Smooth muscle cell (in vitro differentiated cells): ENCODE results near the gene CCDC178. TPM values are rescaled to one million over a fixed set of nuclear protein-coding genes. Genes with fewer than 3 reads are reported as not detected.

Source experiments
- DNase-seq: peaks from one replicate; lab custom pipeline; 2025; ENCODE audit not compliant: unreplicated experiment; lab: John Stamatoyannopoulos, UW
- H2AFZ ChIP-seq: fragments of 200-600 bp; sonication (generic); 2 replicates; pipeline ENCODE4 v1.6.0; 2016; ENCODE audit warnings: antibody characterized with exemption, low read depth, mild to moderate bottlenecking
- H3F3A ChIP-seq: fragments of 200-600 bp; sonication (generic); 2 replicates; pipeline ENCODE4 v1.6.0; 2017; ENCODE audit warnings: antibody characterized with exemption, low read depth
- H3K27ac ChIP-seq: fragments of 200-600 bp; sonication (generic); 2 replicates; pipeline ENCODE4 v1.5.1; 2016; ENCODE audit warnings: low read depth, mild to moderate bottlenecking
- H3K27me3 ChIP-seq: fragments of 200-600 bp; sonication (generic); 2 replicates; pipeline ENCODE4 v1.6.1; 2016; ENCODE audit warnings: low read depth, mild to moderate bottlenecking
- H3K36me3 ChIP-seq: fragments of 200-600 bp; sonication (generic); 2 replicates; pipeline ENCODE4 v1.5.1; 2016; ENCODE audit warnings: low read depth
- H3K4me1 ChIP-seq: fragments of 200-600 bp; sonication (generic); 2 replicates; pipeline ENCODE4 v1.5.1; 2016; ENCODE audit warnings: low read depth
- H3K4me2 ChIP-seq: fragments of 200-600 bp; sonication (generic); 2 replicates; pipeline ENCODE4 v1.6.0; 2016; ENCODE audit warnings: mild to moderate bottlenecking
- H3K4me3 ChIP-seq: fragments of 200-600 bp; sonication (generic); 2 replicates; pipeline ENCODE4 v1.5.1; 2016; ENCODE audit warnings: mild to moderate bottlenecking
- H3K79me2 ChIP-seq: fragments of 200-600 bp; sonication (generic); 2 replicates; pipeline ENCODE4 v1.6.0; 2016; ENCODE audit warnings: low read depth, mild to moderate bottlenecking
- H3K9ac ChIP-seq: fragments of 200-600 bp; sonication (generic); 2 replicates; pipeline ENCODE4 v1.6.0; 2016; ENCODE audit warnings: low read depth
- H3K9me3 ChIP-seq: fragments of 200-600 bp; sonication (generic); replicated peaks from 2 replicates; pipeline ENCODE4 v1.5.1; 2016; ENCODE audit warnings: low read depth
- H4K20me1 ChIP-seq: fragments of 200-600 bp; sonication (generic); 2 replicates; pipeline ENCODE4 v1.6.0; 2016; ENCODE audit warnings: low read depth
- WGBS: methylation state at CpG from one replicate; pipeline ENCODE4 v1.1.7; 2016; ENCODE audit warnings: low lambda C conversion rate; 5-methylcytosine and 5-hydroxymethylcytosine counted together
- polyA plus RNA-seq: library from polyadenylated mRNA; unstranded; fragments of >200 nt; fragmentation: Nextera tagmentation; extraction: Ambion mirVana; gene quantifications from 2 replicates; pipeline ENCODE4 v1.2.1, GENCODE V29; 2016
- total RNA-seq: library from RNA; depleted of rRNA; stranded (reverse); fragments of >200 nt; gene quantifications from 2 replicates; pipeline ENCODE4 v1.2.3, GENCODE V29; 2014
- TF ChIP-seq, protein P1 (sequence below): fragments of 200-600 bp; sonication (generic); IDR thresholded peaks from 2 replicates; pipeline ENCODE4 v1.5.1; 2017; ENCODE audit warnings: borderline replicate concordance, mild to moderate bottlenecking, antibody characterized with exemption; ENCODE audit not compliant: insufficient read depth, poor library complexity, severe bottlenecking

Gene CCDC178
- total and polyA plus RNA-seq, 2 experiments from 2014 or later = not detected

DNA sequence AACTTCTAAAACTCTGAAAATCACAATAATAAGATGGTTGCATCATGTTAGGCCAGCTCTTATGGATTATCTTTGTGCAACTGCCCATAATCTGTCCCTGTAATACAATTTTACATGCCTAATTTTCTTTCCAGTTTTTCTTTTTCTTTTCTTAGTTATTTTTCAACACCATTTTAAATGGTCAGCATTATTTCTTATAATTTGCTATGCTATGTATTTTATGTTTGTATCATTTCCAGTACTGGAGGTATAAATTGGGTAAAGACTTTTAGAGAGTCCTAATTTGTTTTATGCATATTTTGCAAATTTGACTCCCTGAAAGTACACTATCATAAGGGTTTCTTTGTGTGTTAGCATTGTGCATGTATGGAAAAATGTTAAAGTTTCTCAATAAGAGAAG lies 333.0 kb downstream of the CCDC178 start:
- no peak for DNase-seq
- H3K79me2 ChIP-seq = no peaks in the 10 kb centered on the region
- no peak overlapping the region for H3K9ac ChIP-seq
- H4K20me1 ChIP-seq = no peaks in the 10 kb centered on the region
- H3K4me2 ChIP-seq = no peak overlapping the region
- H3F3A ChIP-seq = no peaks in the 10 kb centered on the region
- no peak overlapping the region for H3K27ac ChIP-seq
- no peaks in the 10 kb centered on the region for H3K4me1 ChIP-seq
- no peak overlapping the region for H3K4me3 ChIP-seq
- no peaks in the 10 kb centered on the region for H3K27me3 ChIP-seq
- H2AFZ ChIP-seq = no peak overlapping the region
- TF ChIP-seq, protein P1, sequence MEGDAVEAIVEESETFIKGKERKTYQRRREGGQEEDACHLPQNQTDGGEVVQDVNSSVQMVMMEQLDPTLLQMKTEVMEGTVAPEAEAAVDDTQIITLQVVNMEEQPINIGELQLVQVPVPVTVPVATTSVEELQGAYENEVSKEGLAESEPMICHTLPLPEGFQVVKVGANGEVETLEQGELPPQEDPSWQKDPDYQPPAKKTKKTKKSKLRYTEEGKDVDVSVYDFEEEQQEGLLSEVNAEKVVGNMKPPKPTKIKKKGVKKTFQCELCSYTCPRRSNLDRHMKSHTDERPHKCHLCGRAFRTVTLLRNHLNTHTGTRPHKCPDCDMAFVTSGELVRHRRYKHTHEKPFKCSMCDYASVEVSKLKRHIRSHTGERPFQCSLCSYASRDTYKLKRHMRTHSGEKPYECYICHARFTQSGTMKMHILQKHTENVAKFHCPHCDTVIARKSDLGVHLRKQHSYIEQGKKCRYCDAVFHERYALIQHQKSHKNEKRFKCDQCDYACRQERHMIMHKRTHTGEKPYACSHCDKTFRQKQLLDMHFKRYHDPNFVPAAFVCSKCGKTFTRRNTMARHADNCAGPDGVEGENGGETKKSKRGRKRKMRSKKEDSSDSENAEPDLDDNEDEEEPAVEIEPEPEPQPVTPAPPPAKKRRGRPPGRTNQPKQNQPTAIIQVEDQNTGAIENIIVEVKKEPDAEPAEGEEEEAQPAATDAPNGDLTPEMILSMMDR = no peak
- no peaks in the 10 kb centered on the region for H3K36me3 ChIP-seq
- no peaks in the 10 kb centered on the region for H3K9me3 ChIP-seq

DNA sequence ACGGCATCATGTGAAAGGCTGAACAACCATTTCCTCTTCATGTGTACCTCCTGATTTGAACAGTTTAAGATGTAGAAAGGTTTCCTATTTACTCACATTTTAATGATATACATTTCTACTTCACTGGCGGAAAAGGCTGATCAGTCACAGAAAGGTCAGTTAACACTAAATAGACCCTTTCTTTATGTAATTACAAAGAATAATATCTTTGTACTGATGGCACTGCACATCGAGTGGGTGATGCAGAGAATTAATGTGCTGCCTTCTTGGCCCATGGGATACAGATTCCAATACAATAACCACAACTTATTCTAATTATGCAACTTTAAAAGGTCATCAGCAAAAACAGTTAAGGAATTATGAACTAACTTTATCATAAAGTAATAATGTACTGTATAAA lies 339.2 kb downstream of the CCDC178 start:
- H3K4me1 ChIP-seq = no peaks in the 10 kb centered on the region
- H3K27ac ChIP-seq = no peak overlapping the region
- H3K79me2 ChIP-seq = no peaks in the 10 kb centered on the region
- H3K9ac ChIP-seq = no peak overlapping the region
- H3F3A ChIP-seq = no peaks in the 10 kb centered on the region
- H4K20me1 ChIP-seq = no peaks in the 10 kb centered on the region
- TF ChIP-seq, protein P1 = no peak
- H3K27me3 ChIP-seq = no peaks in the 10 kb centered on the region
- H3K36me3 ChIP-seq = no peaks in the 10 kb centered on the region
- no peak overlapping the region for H3K4me2 ChIP-seq
- H2AFZ ChIP-seq = no peak overlapping the region
- no peak for DNase-seq
- H3K9me3 ChIP-seq = no peaks in the 10 kb centered on the region
- WGBS = 90% methylated on average over 3 of the region's 3 CpGs
- H3K4me3 ChIP-seq = no peak overlapping the region

DNA sequence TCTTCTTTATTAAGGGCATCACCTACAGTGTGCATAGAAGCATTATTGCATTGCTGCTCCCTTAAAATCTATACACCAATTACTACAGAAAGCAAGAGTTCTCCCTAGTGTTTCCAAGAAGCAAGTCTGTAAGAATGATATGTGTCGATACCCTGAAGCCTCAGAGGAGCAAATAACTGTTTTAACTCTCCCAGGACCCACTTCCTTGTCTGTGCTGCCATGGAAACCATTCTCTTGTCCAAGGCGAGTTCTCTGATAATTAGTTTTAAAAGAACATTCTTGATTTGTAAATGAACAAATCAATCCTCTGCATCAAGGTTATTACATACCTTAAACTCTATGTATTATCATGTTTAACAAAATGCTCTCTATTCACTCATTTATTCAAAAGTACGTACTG lies 340.9 kb downstream of the CCDC178 start:
- WGBS = 84% methylated on average over 3 of the region's 3 CpGs
- H4K20me1 ChIP-seq = no peaks in the 10 kb centered on the region
- no peak for DNase-seq
- H3K27me3 ChIP-seq = no peaks in the 10 kb centered on the region
- H3F3A ChIP-seq = no peaks in the 10 kb centered on the region
- TF ChIP-seq, protein P1 = no peak
- no peaks in the 10 kb centered on the region for H3K4me1 ChIP-seq
- H3K4me2 ChIP-seq = no peak overlapping the region
- H3K4me3 ChIP-seq = no peak overlapping the region
- H3K27ac ChIP-seq = no peak overlapping the region
- H3K9ac ChIP-seq = no peak overlapping the region
- no peak overlapping the region for H2AFZ ChIP-seq
- no peaks in the 10 kb centered on the region for H3K79me2 ChIP-seq
- H3K9me3 ChIP-seq = no peaks in the 10 kb centered on the region
- no peaks in the 10 kb centered on the region for H3K36me3 ChIP-seq

DNA sequence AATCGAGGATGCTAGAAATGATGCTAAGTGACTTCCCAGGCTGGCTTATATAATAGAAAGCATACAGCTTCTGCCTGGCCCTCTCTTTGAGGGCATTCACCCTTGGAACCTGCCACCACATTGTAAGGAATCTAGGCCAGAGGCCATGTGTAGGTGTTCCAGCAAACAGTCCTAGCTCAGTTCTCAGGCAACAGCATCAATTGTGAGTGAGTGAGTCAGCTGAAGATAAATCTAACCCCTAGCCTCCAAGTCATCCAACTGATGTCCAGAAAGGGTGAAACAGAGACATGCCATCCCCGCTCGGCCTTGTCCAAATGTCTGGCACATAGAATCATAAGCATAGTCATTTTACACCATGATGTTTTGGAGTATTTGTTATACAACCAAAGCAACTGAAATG lies 343.4 kb downstream of the CCDC178 start:
- Histone ChIP-seq H2AFZ (no peak overlapping the region), H3K27ac (no peak overlapping the region), H3K79me2 (no peaks in the 10 kb centered on the region), H3K4me2 (no peak overlapping the region), H3K4me1 (no peaks in the 10 kb centered on the region), H3K36me3 (no peaks in the 10 kb centered on the region), H3K27me3 (no peaks in the 10 kb centered on the region), H3K4me3 (no peak overlapping the region), H3F3A (no peaks in the 10 kb centered on the region), H3K9me3 (no peaks in the 10 kb centered on the region), H4K20me1 (no peaks in the 10 kb centered on the region), H3K9ac (no peak overlapping the region)
- TF ChIP-seq, protein P1 = no peak
- no peak for DNase-seq
- 70% methylated on average over 3 of the region's 3 CpGs for WGBS
